DMS 273 treated with DMSO at 0.1 percent for 48 hours (cell line): ENCODE data around the gene TTC28.
A peak's percentile ranks its signal among the peaks of the same experiment; 100 is the strongest.

Experiments used
- DNase-seq: peaks from one replicate; lab custom pipeline; 2025; lab: John Stamatoyannopoulos, UW

Gene TTC28

GRCh38 chr22:27966168-27967064, 713.2 kb downstream of the TTC28 start:
- DNase-seq, result no peak

DNA sequence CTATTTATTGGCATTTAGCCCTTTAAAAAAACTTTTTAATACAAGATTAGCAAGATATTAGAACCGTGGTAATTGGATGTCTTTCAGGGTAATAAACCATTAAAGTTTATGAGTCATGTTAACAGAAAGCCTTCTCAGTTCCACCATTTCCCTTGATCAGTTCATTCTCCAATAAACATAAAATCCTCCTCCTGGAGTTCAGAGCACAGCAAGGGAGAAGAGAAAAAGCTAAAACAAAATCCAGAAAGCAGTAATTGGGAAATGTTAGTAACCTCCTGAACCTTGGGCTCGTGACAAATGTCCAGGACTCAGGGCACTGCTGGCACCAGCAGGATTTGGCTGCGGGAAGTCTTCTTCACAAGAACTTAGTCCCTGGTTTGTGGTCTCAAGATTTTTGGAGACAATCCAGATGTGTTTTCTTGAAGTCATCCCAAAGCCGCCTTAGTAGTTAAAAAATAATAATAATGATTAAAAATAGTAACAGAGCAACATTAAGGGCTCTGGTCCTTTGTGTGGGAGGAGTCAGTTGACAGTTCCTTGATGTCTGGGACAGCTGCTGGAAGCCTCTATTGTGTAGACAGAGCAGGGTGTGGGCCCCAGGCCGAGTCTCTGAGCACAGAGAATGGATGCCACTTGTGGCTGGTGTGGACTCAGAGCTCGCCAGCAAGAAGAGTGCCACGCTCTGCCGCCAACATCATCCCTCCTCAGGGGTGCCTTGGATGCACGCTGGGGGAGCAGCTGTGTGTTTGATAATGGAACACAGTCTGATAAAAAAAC, 717.2 kb downstream of the TTC28 start:
- no peak for DNase-seq

DNA sequence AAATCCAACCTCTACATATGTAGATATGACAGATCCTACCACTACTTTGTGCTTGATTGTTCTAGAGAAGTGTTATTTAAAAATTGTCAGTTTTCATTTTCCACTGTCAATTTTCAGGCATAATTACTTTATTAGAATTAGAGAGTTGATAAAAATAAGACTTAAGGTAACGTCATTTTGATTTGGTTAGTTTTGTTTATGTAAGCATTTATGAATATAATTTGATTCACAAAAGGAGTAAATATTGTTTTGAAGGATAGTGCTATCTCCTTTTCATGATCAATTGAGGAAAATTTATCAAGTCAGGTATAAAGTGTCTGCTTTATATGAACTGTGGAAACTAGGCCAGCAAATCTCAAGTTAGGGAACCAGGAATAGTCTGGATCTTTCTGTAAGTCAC, 718.0 kb downstream of the TTC28 start:
- DNase-seq, result no peak

DNA sequence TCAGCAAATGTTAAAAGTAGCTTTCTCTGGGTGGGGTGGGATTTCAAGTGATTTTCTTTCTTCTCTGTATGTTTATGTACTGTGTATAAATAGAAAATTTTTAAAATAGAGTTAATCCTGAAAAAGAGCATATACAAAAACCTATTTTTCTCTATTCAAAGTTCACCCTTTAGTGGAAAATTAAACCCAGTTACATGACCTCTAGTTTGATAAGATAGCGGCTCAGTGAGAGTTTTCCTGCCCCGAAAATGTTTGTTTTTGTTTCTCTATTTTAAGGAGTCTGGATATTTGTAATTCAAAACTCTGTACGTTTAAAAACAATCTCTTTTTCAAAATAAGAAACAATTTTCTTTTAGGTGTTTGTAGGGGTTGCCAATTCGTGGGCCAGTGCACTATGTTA, 718.5 kb downstream of the TTC28 start:
- DNase-seq, result no peak

- peak; percentile 38 for DNase-seq
These were observed 720.1 kb downstream of the TTC28 start for GRCh38 chr22:27959335-27960090.

DNA sequence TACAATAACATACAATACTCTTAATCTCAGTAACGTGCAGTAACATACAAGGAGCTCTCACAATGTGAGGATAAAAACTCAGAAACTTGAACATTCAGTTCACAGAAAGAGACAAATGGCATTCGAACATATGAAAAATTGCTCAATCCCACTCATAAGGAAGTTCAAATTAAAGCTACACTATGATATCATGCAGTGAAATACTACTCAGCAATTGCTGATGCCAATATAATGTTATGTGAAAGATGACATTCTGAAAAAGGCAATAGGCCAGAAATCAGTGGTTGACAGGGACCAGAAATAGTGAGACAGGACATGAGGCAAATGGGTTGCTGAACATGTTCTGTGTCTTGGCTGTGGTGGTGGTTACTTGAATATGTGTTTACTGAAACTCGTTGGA, 726.9 kb downstream of the TTC28 start:
- DNase-seq, result no peak

DNA sequence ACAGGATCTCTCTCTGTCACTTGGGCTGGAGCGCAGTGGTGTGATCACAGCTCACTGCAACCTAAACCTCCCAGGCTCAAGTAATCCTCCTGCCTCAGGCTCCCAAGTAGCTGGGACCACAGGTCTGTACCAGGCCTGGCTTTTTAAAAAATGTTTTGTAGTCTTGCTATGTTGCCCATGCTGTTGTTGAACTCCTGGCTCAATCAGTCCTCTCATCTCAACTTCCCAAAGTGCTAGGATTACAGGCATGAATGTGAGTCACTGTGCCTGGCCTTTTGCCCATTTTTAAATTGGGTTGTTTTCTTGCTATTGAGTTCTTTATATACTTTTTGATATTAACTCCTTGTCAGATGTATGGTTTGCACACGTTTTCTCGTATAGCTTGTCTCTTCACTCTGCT, 727.5 kb downstream of the TTC28 start:
- DNase-seq, result no peak

- DNase-seq, result no peak
These were observed 730.2 kb downstream of the TTC28 start for GRCh38 chr22:27949421-27949820.

- no peak for DNase-seq
These were observed 731.1 kb downstream of the TTC28 start for GRCh38 chr22:27948569-27948968.

GRCh38 chr22:27947448-27947847, 732.2 kb downstream of the TTC28 start:
- DNase-seq, result no peak

DNA sequence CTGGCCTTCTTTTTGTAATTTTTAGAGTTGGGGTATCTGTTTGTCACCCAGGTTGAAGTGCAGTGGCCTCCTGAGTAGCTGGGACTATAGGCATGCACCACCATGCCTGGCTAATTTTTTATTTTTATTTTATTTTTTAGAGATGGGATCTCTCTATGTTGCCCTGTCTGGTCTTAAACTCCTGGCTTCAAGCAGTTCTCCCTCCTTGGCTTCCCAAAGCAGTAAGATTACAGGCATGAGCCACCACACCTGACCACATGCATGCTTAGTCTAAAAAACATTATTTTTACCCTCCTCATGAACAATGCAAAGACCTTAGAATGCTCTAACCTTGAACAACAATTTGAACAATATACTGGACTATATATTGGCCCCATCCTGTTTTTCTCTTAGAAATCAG, 738.5 kb downstream of the TTC28 start:
- no peak for DNase-seq

GRCh38 chr22:27937453-27937852, 742.2 kb downstream of the TTC28 start:
- no peak for DNase-seq

GRCh38 chr22:27935897-27936296, 743.7 kb downstream of the TTC28 start:
- DNase-seq, result no peak

- no peak for DNase-seq
These were observed 745.6 kb downstream of the TTC28 start for GRCh38 chr22:27934069-27934468.

DNA sequence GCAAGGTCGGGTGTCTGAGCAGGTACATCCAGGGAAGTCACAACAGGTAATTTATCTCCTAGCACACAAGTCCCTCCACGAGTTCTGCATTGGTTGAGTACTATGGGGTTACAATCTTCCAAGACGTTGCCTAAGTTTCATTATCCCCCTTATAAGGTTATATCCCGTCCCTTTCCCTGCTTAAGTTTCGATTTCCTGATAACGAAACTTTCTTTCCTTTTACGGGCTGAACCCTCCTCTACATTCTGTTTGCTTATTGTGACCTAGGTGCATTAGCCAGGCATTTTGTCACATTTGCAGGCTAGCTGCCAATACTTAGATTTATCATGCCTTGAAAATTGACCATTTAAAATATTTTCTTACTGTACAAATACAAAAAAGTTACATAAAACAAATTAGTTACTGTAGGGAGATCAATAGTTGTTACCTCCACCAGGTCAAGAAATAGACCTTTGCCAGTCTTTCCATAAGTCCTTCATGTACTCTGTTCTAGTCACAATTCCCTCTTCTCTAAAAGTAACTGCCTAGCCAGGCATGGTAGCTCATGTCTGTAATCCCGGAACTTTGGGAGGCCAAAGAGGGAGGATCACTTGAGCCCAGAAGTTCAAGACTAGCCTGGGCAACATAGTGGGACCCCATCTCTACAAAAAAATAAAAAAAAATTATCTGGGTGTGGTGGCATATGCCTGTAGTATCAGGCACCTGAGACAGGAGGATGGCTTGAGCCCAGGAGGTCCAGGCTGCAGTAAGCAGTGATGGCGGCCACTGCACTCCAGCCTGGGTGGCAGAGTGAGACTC, 746.3 kb downstream of the TTC28 start:
- DNase-seq, result no peak

DNA sequence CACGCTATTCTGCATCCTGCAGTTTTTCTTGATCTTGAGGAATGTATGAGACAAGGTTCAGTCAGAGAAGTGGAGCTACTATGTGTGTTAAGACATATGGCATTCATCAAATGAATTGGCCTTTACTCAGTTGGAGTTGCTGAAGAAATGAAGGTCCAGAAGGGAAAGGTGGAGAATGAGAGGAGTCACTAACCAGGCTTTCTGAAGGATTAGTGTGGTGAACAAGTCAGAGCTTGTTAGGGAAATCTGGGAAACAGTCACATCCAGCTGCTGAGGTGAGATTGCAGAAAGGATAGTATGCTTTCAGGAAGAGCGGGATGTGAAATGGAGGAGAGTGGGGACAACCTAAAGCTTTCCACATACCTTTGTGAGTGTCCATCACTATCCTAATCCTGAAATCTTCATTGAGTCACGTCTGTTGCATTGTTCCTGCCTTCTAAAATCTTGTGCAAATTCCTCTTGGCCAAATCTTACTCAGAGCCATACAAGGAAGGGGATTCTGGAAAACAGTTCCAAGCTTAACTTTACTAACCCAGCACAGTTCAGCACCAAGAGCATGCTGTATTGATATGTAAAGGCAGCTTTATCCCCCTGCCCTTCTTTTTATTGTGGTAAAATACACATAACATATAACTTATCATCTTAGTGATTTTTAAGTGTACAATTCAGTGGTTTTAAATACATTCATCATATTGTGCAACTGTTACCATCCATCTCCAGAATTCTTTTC, 749.1 kb downstream of the TTC28 start:
- peak; percentile 40 for DNase-seq
